Endothelial cell of umbilical vein (primary cell): ENCODE measurements around the gene ATP6V1A. TPM values are rescaled to one million over a fixed set of nuclear protein-coding genes. Genes with fewer than 3 reads are reported as not detected.
A peak's percentile ranks its signal among the peaks of the same experiment; 100 is the strongest.

Source experiments
- BruUV-seq: library from RNA; stranded (reverse); fragments of 400-500 nt; replicated peaks from 2 replicates; lab custom pipeline; 2021; lab: Mats Ljungman, UMichigan
- CTCF ChIA-PET: fragments of 300-600, 350-600 bp; sonication (Branson Sonifier 250); formaldehyde crosslinking; loops from one replicate; lab custom pipeline; 2021; ENCODE audit warnings: antibody characterized with exemption, inconsistent platforms; lab: Charles Lee
- POLR2A ChIA-PET: fragments of 300-600, 350-600 bp; sonication (Branson Sonifier 250); formaldehyde crosslinking; loops from one replicate; lab custom pipeline; 2021; ENCODE audit warnings: antibody characterized with exemption, inconsistent platforms; lab: Charles Lee
- DNase-seq: peaks from one replicate; pipeline ENCODE4 v3.0.0-alpha.2; 2011; ENCODE audit warnings: low read depth, low spot score
- FAIRE-seq: peaks from 2 replicates; lab custom pipeline; 2011; peaks lifted over from hg19 to GRCh38; lab: Jason Lieb, UNC
- H2AFZ ChIP-seq: 2 replicates; pipeline ENCODE4 v1.6.0; 2012; ENCODE audit warnings: low read depth, low read length, control low read depth, inconsistent platforms
- H3K27ac ChIP-seq: 2 replicates; pipeline ENCODE4 v1.5.1; 2011; ENCODE audit warnings: low read depth, mild to moderate bottlenecking, control low read depth, low read length, moderate library complexity; ENCODE audit not compliant: insufficient read depth
- H3K27me3 ChIP-seq, 2 experiments: 2 replicates each; pipeline versions ENCODE4 v1.6.0 to v1.6.1; 2011; ENCODE audit warnings: low read length in 2 of 2, mixed read lengths in 1 of 2; ENCODE audit not compliant: control insufficient read depth in 2 of 2, insufficient read depth in 2 of 2
- H3K36me3 ChIP-seq, 2 experiments: 2 replicates in 1 of 2; 3 replicates in 1 of 2; pipeline ENCODE4 v1.5.1; 2011; ENCODE audit warnings: low read length in 2 of 2, mild to moderate bottlenecking in 1 of 2, moderate library complexity in 1 of 2; ENCODE audit not compliant: control insufficient read depth in 2 of 2, insufficient read depth in 2 of 2; ENCODE audit errors: extremely low read depth in 1 of 2
- H3K4me1 ChIP-seq: 3 replicates; pipeline ENCODE4 v1.5.1; 2011; ENCODE audit warnings: mild to moderate bottlenecking, low read length; ENCODE audit not compliant: control insufficient read depth, insufficient read depth; ENCODE audit errors: extremely low read depth
- H3K4me2 ChIP-seq: 2 replicates; pipeline ENCODE4 v1.6.1; 2011; ENCODE audit warnings: low read length, control low read depth, mixed read lengths; ENCODE audit not compliant: insufficient read depth
- H3K4me3 ChIP-seq, 3 experiments: fragments of 200-600 bp in 1 of 3; sonication (generic), shearing (Covaris generic) in 1 of 3; replicated peaks in 1 of 3; 2 replicates each; pipeline ENCODE4 v1.5.1; 2011 to 2016; ENCODE audit warnings: control low read depth in 3 of 3, low read length in 3 of 3, mild to moderate bottlenecking in 2 of 3, inconsistent platforms in 1 of 3, low read depth in 1 of 3, moderate library complexity in 1 of 3; ENCODE audit not compliant: insufficient read depth in 1 of 3
- H3K79me2 ChIP-seq: 2 replicates; pipeline ENCODE4 v1.6.0; 2012; ENCODE audit warnings: low read length, inconsistent platforms; ENCODE audit not compliant: control insufficient read depth, insufficient read depth
- H3K9ac ChIP-seq: replicated peaks from 2 replicates; pipeline ENCODE3; 2011; ENCODE audit warnings: low read length, control low read depth; ENCODE audit not compliant: insufficient read depth; ENCODE audit errors: extremely low read depth
- H3K9me1 ChIP-seq: replicated peaks from 3 replicates; pipeline ENCODE4 v1.6.0; 2011; ENCODE audit warnings: mild to moderate bottlenecking, low read length; ENCODE audit not compliant: control insufficient read depth, insufficient read depth; ENCODE audit errors: extremely low read depth
- H3K9me3 ChIP-seq: replicated peaks from 2 replicates; pipeline ENCODE4 v1.5.1; 2012; ENCODE audit warnings: low read length, inconsistent platforms; ENCODE audit not compliant: control insufficient read depth, insufficient read depth
- H4K20me1 ChIP-seq: replicated peaks from 2 replicates; pipeline ENCODE3; 2011; ENCODE audit warnings: mild to moderate bottlenecking, low read length; ENCODE audit not compliant: control insufficient read depth, insufficient read depth; ENCODE audit errors: extremely low read depth
- FOS ChIP-seq: IDR thresholded peaks from 2 replicates; pipeline ENCODE4 v1.6.1; 2011; ENCODE audit warnings: mild to moderate bottlenecking, low read length, moderate library complexity, borderline replicate concordance; ENCODE audit not compliant: insufficient read depth
- GATA2 ChIP-seq: IDR thresholded peaks from 2 replicates; pipeline ENCODE4 v1.7.0; 2011; ENCODE audit warnings: low read depth, mild to moderate bottlenecking, moderate library complexity, mixed read lengths, low read length; ENCODE audit not compliant: insufficient read length, insufficient read depth
- JUN ChIP-seq: IDR thresholded peaks from 2 replicates; pipeline ENCODE4 v1.6.1; 2011; ENCODE audit warnings: borderline replicate concordance, low read depth; ENCODE audit not compliant: insufficient read length, insufficient read depth
- MYC ChIP-seq: IDR thresholded peaks from one replicate; pipeline ENCODE4 v1.6.1; 2011; ENCODE audit warnings: mild to moderate bottlenecking, low read depth, low read length
- POLR2A ChIP-seq: IDR thresholded peaks from 2 replicates; pipeline ENCODE4 v1.6.1; 2012; ENCODE audit warnings: low read depth, mild to moderate bottlenecking, control low read depth, low read length
- POLR2AphosphoS5 ChIP-seq: IDR thresholded peaks from 2 replicates; pipeline ENCODE4 v1.6.1; 2012; ENCODE audit warnings: low read depth, mild to moderate bottlenecking, control low read depth, low read length, moderate library complexity; ENCODE audit not compliant: insufficient read depth
- dilution Hi-C: fragments of 300-500 bp; cut with MboI; formaldehyde crosslinking; loops from one replicate; pipeline ENCODE4 v1.15.0; 2019; ENCODE audit warnings: low sequenced_read_pairs; ENCODE audit not compliant: extremely low pct_ligation_motif_present
- intact Hi-C: fragments of 100-400 bp; cut with micrococcal nuclease; formaldehyde crosslinking; loops from one replicate; pipeline ENCODE4 v1.10.0; 2022
- polyA plus RNA-seq, 4 experiments: library from polyadenylated mRNA; depleted of rRNA in 3 of 4; stranded (reverse) in 3 of 4; unstranded in 1 of 4; fragments of >200 nt; gene quantifications; 2 replicates each; pipeline versions ENCODE4 v1.2.1 to v1.2.3, GENCODE V29; 2011 to 2012; ENCODE audit warnings: missing spikeins in 1 of 4
- total RNA-seq: library from RNA; stranded (reverse); gene quantifications from 2 replicates; pipeline ENCODE4 v1.2.3, GENCODE V29; 2021
- TF ChIP-seq, protein P1 (sequence below), 2 donors: IDR thresholded peaks; 1 replicate in 1 of 2; 2 replicates in 1 of 2; pipeline ENCODE4 v1.5.1; 2011; ENCODE audit warnings: low read length in 2 of 2, mild to moderate bottlenecking in 2 of 2, moderate library complexity in 2 of 2, control low read depth in 1 of 2, inconsistent platforms in 1 of 2, low read depth in 1 of 2; ENCODE audit not compliant: insufficient read depth in 1 of 2; ENCODE audit errors: extremely low read depth in 1 of 2

The ATP6V1A gene
- total and polyA plus RNA-seq, 2 donors (not counting 3 experiments of a cell fraction or from before 2014, with no cell fraction given): 20.9 to 96.9 TPM

DNA sequence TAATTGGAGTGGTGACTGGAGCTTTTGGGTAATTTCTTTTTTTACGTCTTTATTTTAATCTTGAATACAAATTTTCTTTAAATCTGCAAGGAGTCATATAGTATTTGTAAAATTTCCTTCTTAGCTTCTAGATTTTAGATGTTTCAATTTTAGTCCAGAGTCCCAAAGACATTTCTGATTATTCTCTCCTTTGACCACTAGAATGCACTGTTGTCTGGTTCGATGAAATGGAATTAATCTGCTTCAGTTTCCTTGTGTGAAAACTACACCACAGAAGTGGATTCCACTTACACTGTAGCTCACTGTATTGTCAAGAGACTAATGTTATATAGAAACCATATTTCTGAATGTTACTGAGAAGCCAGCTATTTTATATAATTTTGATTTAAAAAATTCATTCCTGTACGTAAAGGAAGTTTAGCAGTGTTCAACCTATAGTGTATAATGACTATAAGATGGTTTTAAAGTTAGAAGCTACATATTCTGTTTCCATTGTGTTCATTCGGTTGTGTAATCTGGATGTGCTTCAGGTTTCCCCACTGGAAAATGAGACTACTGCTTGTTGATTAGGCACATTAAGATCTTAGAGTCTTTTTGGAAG is 97.9 kb downstream of the ATP6V1A start:
- intact Hi-C loops (loop anchor here (1.0 to 10.0 kb wide), 5 partner anchors 69 to 570 kb away; partner anchors contain the start of genes CCDC191, QTRT2 and TIGIT), dilution Hi-C loops (no loop called here)
- DNase-seq (peak; percentile 63), FAIRE-seq (peak; percentile 56)
- TF ChIP-seq MYC: no peak
- no peak for TF ChIP-seq GATA2
- TF ChIP-seq, protein P1, sequence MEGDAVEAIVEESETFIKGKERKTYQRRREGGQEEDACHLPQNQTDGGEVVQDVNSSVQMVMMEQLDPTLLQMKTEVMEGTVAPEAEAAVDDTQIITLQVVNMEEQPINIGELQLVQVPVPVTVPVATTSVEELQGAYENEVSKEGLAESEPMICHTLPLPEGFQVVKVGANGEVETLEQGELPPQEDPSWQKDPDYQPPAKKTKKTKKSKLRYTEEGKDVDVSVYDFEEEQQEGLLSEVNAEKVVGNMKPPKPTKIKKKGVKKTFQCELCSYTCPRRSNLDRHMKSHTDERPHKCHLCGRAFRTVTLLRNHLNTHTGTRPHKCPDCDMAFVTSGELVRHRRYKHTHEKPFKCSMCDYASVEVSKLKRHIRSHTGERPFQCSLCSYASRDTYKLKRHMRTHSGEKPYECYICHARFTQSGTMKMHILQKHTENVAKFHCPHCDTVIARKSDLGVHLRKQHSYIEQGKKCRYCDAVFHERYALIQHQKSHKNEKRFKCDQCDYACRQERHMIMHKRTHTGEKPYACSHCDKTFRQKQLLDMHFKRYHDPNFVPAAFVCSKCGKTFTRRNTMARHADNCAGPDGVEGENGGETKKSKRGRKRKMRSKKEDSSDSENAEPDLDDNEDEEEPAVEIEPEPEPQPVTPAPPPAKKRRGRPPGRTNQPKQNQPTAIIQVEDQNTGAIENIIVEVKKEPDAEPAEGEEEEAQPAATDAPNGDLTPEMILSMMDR (IDR thresholded peaks at IDR 0.05; ENCODE audit: extremely low read depth in 1 of 2, insufficient read depth in 1 of 2, low read depth in 1 of 2, low read length in 2 of 2): peak; percentile 34 to 46
- BruUV-seq: no TSS peak
- CTCF ChIA-PET: interaction anchor here (0.6 to 5.5 kb wide), 53 partner anchors 9 to 574 kb away, joined by 3 to 113 read pairs (median 5); partner anchors contain the start of genes ATP6V1A, CCDC191, DRD3 and QTRT2
- Histone ChIP-seq H3K4me2 (no peak overlapping the region), H3K4me3 (no peak overlapping the region), H3K36me3 (no peaks in the 10 kb centered on the region), H3K9me1 (no peaks in the 10 kb centered on the region), H3K9ac (no peak overlapping the region), H3K4me1 (no peaks in the 10 kb centered on the region), H3K79me2 (no peaks in the 10 kb centered on the region), H3K27ac (no peak overlapping the region), H3K27me3 (no peaks in the 10 kb centered on the region), H2AFZ (no peak overlapping the region), H4K20me1 (peaks cover 2% of the 10 kb centered on the region), H3K9me3 (no peaks in the 10 kb centered on the region)
- POLR2A ChIA-PET: no interaction called here

DNA sequence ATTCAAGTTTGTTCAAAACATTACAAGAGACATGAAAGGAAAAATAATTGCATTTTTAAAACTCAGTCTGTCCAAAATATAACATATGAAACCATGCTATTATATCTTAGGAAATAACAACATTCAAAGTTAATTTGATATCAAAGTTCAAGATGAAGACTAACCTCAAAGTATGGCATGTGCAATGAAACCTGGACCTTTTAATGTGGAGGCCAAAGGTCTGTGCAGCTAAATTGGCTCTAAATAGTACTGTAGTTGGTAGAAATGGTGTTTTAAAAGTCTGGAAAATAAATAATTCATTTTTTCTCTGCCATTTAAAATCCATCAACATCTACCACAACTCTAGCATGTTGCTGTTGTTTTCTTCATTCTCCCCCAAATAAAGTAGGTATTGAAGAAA is 100.4 kb downstream of the ATP6V1A start:
- no peak overlapping the region for H3K4me2 ChIP-seq
- ChIA-PET POLR2A (no interaction called here), CTCF (interaction anchor here (0.9 to 5.5 kb wide), 6 partner anchors 66 to 571 kb away, joined by 3 to 113 read pairs (median 6); no protein-coding TSS in a partner anchor)
- no peaks in the 10 kb centered on the region for H3K79me2 ChIP-seq
- no peak overlapping the region for H3K4me3 ChIP-seq
- H3K27me3 ChIP-seq: no peaks in the 10 kb centered on the region
- intact Hi-C loops: loop anchor here (10.0 kb wide), 2 partner anchors 448 to 568 kb away; partner anchors contain the start of gene TIGIT
- H4K20me1 ChIP-seq: peaks cover 2% of the 10 kb centered on the region
- H3K4me1 ChIP-seq: no peaks in the 10 kb centered on the region
- H3K9me3 ChIP-seq: no peaks in the 10 kb centered on the region
- H3K9me1 ChIP-seq: no peaks in the 10 kb centered on the region
- H3K27ac ChIP-seq: no peak overlapping the region
- no peak for DNase-seq
- no peaks in the 10 kb centered on the region for H3K36me3 ChIP-seq
- TF ChIP-seq POLR2AphosphoS5: no peak
- no peak for TF ChIP-seq FOS
- TF ChIP-seq JUN: no peak
- no peak for TF ChIP-seq POLR2A
- no peak for TF ChIP-seq MYC
- dilution Hi-C loops: no loop called here
- no TSS peak for BruUV-seq
- FAIRE-seq: no peak
- H2AFZ ChIP-seq: no peak overlapping the region
- no peak overlapping the region for H3K9ac ChIP-seq
